MM.1S (cell line): ENCODE measurements around the gene HRK.

Experiments used
- EZH2 ChIP-seq: fragments of 300-600 bp; sonication (generic); optimal IDR thresholded peaks from 2 replicates; pipeline ENCODE3; 2017; ENCODE audit warnings: low read depth, mild to moderate bottlenecking, antibody characterized with exemption, low read length, mixed read lengths
- EZH2phosphoT487 ChIP-seq: fragments of 300-600 bp; sonication (generic); IDR thresholded peaks from 2 replicates; pipeline ENCODE4 v1.6.1; 2018; ENCODE audit warnings: antibody characterized with exemption, low read length

- TF ChIP-seq EZH2 (no peak), EZH2phosphoT487 (no peak)
Observed at GRCh38 chr12:116838365-116838764, 42.9 kb downstream of the HRK start.
